Mesenchymal stem cell (in vitro differentiated cells and primary cell): Measurements from ENCODE around the gene NR2F2.
A peak's percentile ranks its signal among the peaks of the same experiment; 100 is the strongest.

ENCODE experiments used
- DNase-seq: peaks from one replicate; pipeline ENCODE4 v3.0.0-alpha.2; 2013
- H2AFZ ChIP-seq: one replicate; pipeline ENCODE4 v1.6.1; 2013; ENCODE audit warnings: low read depth, mild to moderate bottlenecking, control low read depth, inconsistent platforms, low read length, moderate library complexity
- H2AK5ac ChIP-seq: 2 replicates; pipeline ENCODE4 v1.6.1; 2013; ENCODE audit warnings: low read length, moderate library complexity, mild to moderate bottlenecking, inconsistent platforms; ENCODE audit not compliant: severe bottlenecking
- H2BK120ac ChIP-seq: one replicate; pipeline ENCODE4 v1.6.1; 2013; ENCODE audit warnings: low read depth, mild to moderate bottlenecking, inconsistent platforms, low read length, moderate library complexity
- H2BK12ac ChIP-seq, 2 experiments: one replicate each; pipeline ENCODE4 v1.6.1; 2013; ENCODE audit warnings: inconsistent platforms in 2 of 2, low read length in 2 of 2, mild to moderate bottlenecking in 2 of 2, moderate library complexity in 2 of 2, control low read depth in 1 of 2
- H2BK15ac ChIP-seq: one replicate; pipeline ENCODE4 v1.6.1; 2013; ENCODE audit warnings: mild to moderate bottlenecking, low read depth, inconsistent platforms; ENCODE audit not compliant: poor library complexity, severe bottlenecking
- H2BK5ac ChIP-seq: 2 replicates; pipeline ENCODE4 v1.6.1; 2013; ENCODE audit warnings: low read depth, mild to moderate bottlenecking, low read length, control low read depth, inconsistent platforms; ENCODE audit not compliant: poor library complexity, severe bottlenecking
- H3K14ac ChIP-seq, 2 experiments: one replicate each; pipeline ENCODE4 v1.6.1; 2013; ENCODE audit warnings: inconsistent platforms in 2 of 2, low read length in 2 of 2, control low read depth in 1 of 2, mild to moderate bottlenecking in 1 of 2, moderate library complexity in 1 of 2
- H3K18ac ChIP-seq, 2 experiments: one replicate each; pipeline ENCODE4 v1.6.1; 2013; ENCODE audit warnings: inconsistent platforms in 2 of 2, low read length in 2 of 2, control low read depth in 1 of 2, low read depth in 1 of 2, mild to moderate bottlenecking in 1 of 2
- H3K23ac ChIP-seq, 2 experiments: one replicate each; pipeline ENCODE4 v1.6.1; 2013; ENCODE audit warnings: inconsistent platforms in 2 of 2, low read length in 2 of 2, mild to moderate bottlenecking in 2 of 2, moderate library complexity in 2 of 2, control low read depth in 1 of 2
- H3K27ac ChIP-seq: 2 replicates; pipeline ENCODE4 v1.5.1; 2013; ENCODE audit warnings: mild to moderate bottlenecking, moderate library complexity, low read length, control low read depth, inconsistent platforms; ENCODE audit not compliant: poor library complexity, severe bottlenecking
- H3K27me3 ChIP-seq, 2 experiments: 2 replicates each; pipeline versions ENCODE4 v1.6.1 to v1.7.0; 2013; ENCODE audit warnings: low read length in 2 of 2, mild to moderate bottlenecking in 2 of 2, moderate library complexity in 2 of 2, control low read depth in 1 of 2, inconsistent platforms in 1 of 2; ENCODE audit not compliant: control insufficient read depth in 1 of 2, insufficient read depth in 1 of 2
- H3K36me3 ChIP-seq, 2 experiments: 2 replicates each; pipeline versions ENCODE4 v1.6.1 to v1.7.0; 2013; ENCODE audit warnings: low read length in 2 of 2, control low read depth in 1 of 2, inconsistent platforms in 1 of 2, low read depth in 1 of 2, mild to moderate bottlenecking in 1 of 2; ENCODE audit not compliant: insufficient read depth in 2 of 2, control insufficient read depth in 1 of 2
- H3K4ac ChIP-seq, 2 experiments: one replicate each; pipeline ENCODE4 v1.6.1; 2013; ENCODE audit warnings: inconsistent platforms in 2 of 2, low read length in 2 of 2, mild to moderate bottlenecking in 2 of 2, moderate library complexity in 2 of 2, control low read depth in 1 of 2, low read depth in 1 of 2
- H3K4me1 ChIP-seq: 2 replicates; pipeline ENCODE4 v1.6.1; 2013; ENCODE audit warnings: low read depth, low read length, control low read depth; ENCODE audit not compliant: control insufficient read depth, insufficient read depth
- H3K4me2 ChIP-seq: 2 replicates; pipeline ENCODE4 v1.6.1; 2013; ENCODE audit warnings: low read length, mild to moderate bottlenecking, inconsistent platforms; ENCODE audit not compliant: poor library complexity, severe bottlenecking
- H3K4me3 ChIP-seq, 2 experiments: 2 replicates each; pipeline versions ENCODE4 v1.5.1 to v1.7.0; 2013; ENCODE audit warnings: low read length in 2 of 2, mild to moderate bottlenecking in 2 of 2, control low read depth in 1 of 2, low read depth in 1 of 2; ENCODE audit not compliant: insufficient read depth in 1 of 2
- H3K79me1 ChIP-seq: replicated peaks from 2 replicates; pipeline ENCODE4 v1.6.1; 2013; ENCODE audit warnings: mild to moderate bottlenecking, control low read depth, low read length, inconsistent platforms; ENCODE audit not compliant: poor library complexity, severe bottlenecking
- H3K9ac ChIP-seq: 2 replicates; pipeline ENCODE4 v1.7.0; 2013; ENCODE audit warnings: mild to moderate bottlenecking, low read length, moderate library complexity
- H3K9me3 ChIP-seq: 2 replicates; pipeline ENCODE4 v1.7.0; 2013; ENCODE audit warnings: mild to moderate bottlenecking, low read length; ENCODE audit not compliant: control insufficient read depth
- H4K8ac ChIP-seq: one replicate; pipeline ENCODE4 v1.6.1; 2013; ENCODE audit warnings: inconsistent platforms, mild to moderate bottlenecking, low read length, moderate library complexity
- H4K91ac ChIP-seq: one replicate; pipeline ENCODE4 v1.6.1; 2013; ENCODE audit warnings: mild to moderate bottlenecking, low read length, inconsistent platforms
- WGBS: methylation state at CpG from one replicate; pipeline ENCODE4 v1.1.7; 2013; ENCODE audit warnings: mixed read lengths; 5-methylcytosine and 5-hydroxymethylcytosine counted together

NR2F2 gene

GRCh38 chr15:96345560-96346399 lies 15.3 kb downstream of the NR2F2 start:
- Histone ChIP-seq H3K23ac (peak overlapping the region; percentile 18 to 73), H3K4me2 (peak overlapping the region; percentile 77), H4K91ac (peak overlapping the region; percentile 98), H2BK15ac (peak overlapping the region; percentile 68), H3K14ac (peak overlapping the region; percentile 62 to 72), H2BK12ac (peak overlapping the region; percentile 68 to 76), H3K9ac (peak overlapping the region; percentile 96), H2BK120ac (peak overlapping the region; percentile 95), H2AK5ac (peak overlapping the region; percentile 15), H4K8ac (peak overlapping the region; percentile 97), H3K4me3 (peak overlapping the region; percentile 54 to 81), H3K4me1 (peaks cover 33% of the 10 kb centered on the region), H2BK5ac (peak overlapping the region; percentile 94), H3K27ac (peak overlapping the region; percentile 85), H3K18ac (peak overlapping the region; percentile 89), H3K9me3 (no peaks in the 10 kb centered on the region), H3K27me3 (no peaks in the 10 kb centered on the region), H2AFZ (no peak overlapping the region), H3K79me1 (no peaks in the 10 kb centered on the region), H3K36me3 (peaks cover 25 to 39% of the 10 kb centered on the region in 2 experiments), H3K4ac (peak overlapping the region; percentile 66 to 99)
- DNase-seq, result peak; percentile 90
- 3% methylated on average over 46 of the region's 47 CpGs for WGBS

- Histone ChIP-seq H3K4ac (peak overlapping the region in 1 of 2 experiments; percentile 99), H3K9ac (peak overlapping the region; percentile 96), H3K27ac (peak overlapping the region; percentile 85), H3K4me2 (peak overlapping the region; percentile 77), H3K23ac (peak overlapping the region in 1 of 2 experiments; percentile 73), H3K14ac (no peak overlapping the region), H4K8ac (peak overlapping the region; percentile 97), H2AK5ac (peak overlapping the region; percentile 15), H3K9me3 (no peaks in the 10 kb centered on the region), H2BK15ac (no peak overlapping the region), H3K36me3 (peaks cover 23 to 44% of the 10 kb centered on the region in 2 experiments), H3K79me1 (no peaks in the 10 kb centered on the region), H3K4me1 (peaks cover 35% of the 10 kb centered on the region), H3K4me3 (peak overlapping the region in 1 of 2 experiments; percentile 81), H4K91ac (no peak overlapping the region), H2BK120ac (peak overlapping the region; percentile 95), H2AFZ (no peak overlapping the region), H3K18ac (peak overlapping the region in 1 of 2 experiments; percentile 89), H2BK5ac (no peak overlapping the region), H3K27me3 (no peaks in the 10 kb centered on the region), H2BK12ac (no peak overlapping the region)
- no peak for DNase-seq
- WGBS, result 23% methylated on average over 2 of the region's 6 CpGs
Measured at GRCh38 chr15:96346409-96346970, 16.0 kb downstream of the NR2F2 start.

GRCh38 chr15:96347181-96348111 lies 16.9 kb downstream of the NR2F2 start:
- Histone ChIP-seq H4K8ac (peak overlapping the region; percentile 78), H3K18ac (peak overlapping the region; percentile 80 to 86), H2AFZ (no peak overlapping the region), H3K14ac (no peak overlapping the region), H3K27ac (peak overlapping the region; percentile 70), H2AK5ac (peak overlapping the region; percentile 65), H3K9ac (peak overlapping the region; percentile 96), H3K27me3 (no peaks in the 10 kb centered on the region), H3K4ac (peak overlapping the region; percentile 15 to 54), H3K23ac (peak overlapping the region in 1 of 2 experiments; percentile 79), H3K79me1 (no peaks in the 10 kb centered on the region), H2BK15ac (no peak overlapping the region), H3K36me3 (peaks cover 29 to 44% of the 10 kb centered on the region in 2 experiments), H3K4me2 (peak overlapping the region; percentile 79), H2BK5ac (peak overlapping the region; percentile 24), H2BK12ac (peak overlapping the region; percentile 49 to 60), H2BK120ac (peak overlapping the region; percentile 82), H3K4me1 (peaks cover 44% of the 10 kb centered on the region), H3K9me3 (no peaks in the 10 kb centered on the region), H4K91ac (peak overlapping the region; percentile 77), H3K4me3 (peak overlapping the region; percentile 26 to 81)
- WGBS, result 22% methylated on average over 26 of the region's 39 CpGs
- DNase-seq, result peak; percentile 82
